Fibroblast of lung (primary cell): Measurements from ENCODE around the gene LCP1. TPM values are rescaled to one million over a fixed set of nuclear protein-coding genes. Genes with fewer than 3 reads are reported as not detected.

Experiments
- DNase-seq, 2 donors: peaks; one replicate each; pipeline versions ENCODE4 v3.0.0 to v3.0.0-alpha.2; 2010; ENCODE audit warnings: low read depth in 2 of 2
- H2AFZ ChIP-seq: 2 replicates; pipeline ENCODE4 v1.5.1; 2012; ENCODE audit warnings: low read length, control low read depth, inconsistent platforms
- H3K27ac ChIP-seq: 2 replicates; pipeline ENCODE4 v1.5.1; 2011; ENCODE audit warnings: low read length, control low read depth; ENCODE audit not compliant: insufficient read depth
- H3K27me3 ChIP-seq: 2 replicates; pipeline ENCODE4 v1.5.1; 2011; ENCODE audit warnings: mild to moderate bottlenecking, low read length; ENCODE audit not compliant: control insufficient read depth, insufficient read depth
- H3K36me3 ChIP-seq: 2 replicates; pipeline ENCODE4 v1.5.1; 2011; ENCODE audit warnings: low read length; ENCODE audit not compliant: control insufficient read depth, insufficient read depth
- H3K4me1 ChIP-seq: 2 replicates; pipeline ENCODE4 v1.5.1; 2011; ENCODE audit warnings: low read length; ENCODE audit not compliant: control insufficient read depth, insufficient read depth; ENCODE audit errors: extremely low read depth
- H3K4me2 ChIP-seq: 2 replicates; pipeline ENCODE4 v1.5.1; 2011; ENCODE audit warnings: low read length, control low read depth; ENCODE audit not compliant: insufficient read depth; ENCODE audit errors: extremely low read depth
- H3K4me3 ChIP-seq, 4 experiments: fragments of 200-600 bp in 1 of 4; sonication (generic) in 1 of 4; replicated peaks in 1 of 4; 2 replicates each; pipeline ENCODE4 v1.5.1; 2011 to 2016; ENCODE audit warnings: low read length in 4 of 4, low read depth in 3 of 4, mild to moderate bottlenecking in 3 of 4, control low read depth in 2 of 4, inconsistent platforms in 1 of 4, mixed read lengths in 1 of 4; ENCODE audit not compliant: insufficient read depth in 1 of 4; ENCODE audit errors: control extremely low read depth in 1 of 4
- H3K79me2 ChIP-seq: 2 replicates; pipeline ENCODE4 v1.5.1; 2012; ENCODE audit warnings: mild to moderate bottlenecking, low read length, inconsistent platforms; ENCODE audit not compliant: control insufficient read depth, insufficient read depth
- H3K9ac ChIP-seq: 2 replicates; pipeline ENCODE4 v1.5.1; 2011; ENCODE audit warnings: mild to moderate bottlenecking, low read length, control low read depth; ENCODE audit not compliant: insufficient read depth
- H3K9me3 ChIP-seq: 2 replicates; pipeline ENCODE4 v1.5.1; 2012; ENCODE audit warnings: low read depth, low read length; ENCODE audit not compliant: control insufficient read depth, insufficient read depth
- H4K20me1 ChIP-seq: 2 replicates; pipeline ENCODE4 v1.5.1; 2011; ENCODE audit warnings: low read length; ENCODE audit not compliant: control insufficient read depth, insufficient read depth; ENCODE audit errors: extremely low read depth
- EZH2 ChIP-seq: IDR thresholded peaks from 2 replicates; pipeline ENCODE4 v1.5.1; 2012; ENCODE audit warnings: low read length, control low read depth, mild to moderate bottlenecking; ENCODE audit errors: missing control alignments
- polyA plus RNA-seq, 2 donors: library from polyadenylated mRNA; depleted of rRNA in 1 of 2; stranded (reverse) in 1 of 2; unstranded in 1 of 2; fragments of >200 nt; gene quantifications; 2 replicates each; pipeline ENCODE4 v1.2.1, GENCODE V29; 2011 to 2012; ENCODE audit warnings: missing spikeins in 1 of 2
- total RNA-seq: library from RNA; depleted of rRNA; stranded (reverse); fragments of >200 nt; gene quantifications from 2 replicates; pipeline ENCODE4 v1.2.1, GENCODE V29; 2014
- TF ChIP-seq, protein P1 (sequence below), 2 donors: IDR thresholded peaks in 1 of 2; conservative IDR thresholded peaks in 1 of 2; 1 replicate in 1 of 2; 2 replicates in 1 of 2; pipeline ENCODE4 v1.5.1; 2011 to 2012; ENCODE audit warnings: low read length in 2 of 2, control low read depth in 1 of 2, inconsistent platforms in 1 of 2, low read depth in 1 of 2, mild to moderate bottlenecking in 1 of 2

LCP1 gene
- total and polyA plus RNA-seq, 2 donors (not counting 1 experiment from before 2014, with no cell fraction given): under 0.01 to 0.06 TPM

DNA sequence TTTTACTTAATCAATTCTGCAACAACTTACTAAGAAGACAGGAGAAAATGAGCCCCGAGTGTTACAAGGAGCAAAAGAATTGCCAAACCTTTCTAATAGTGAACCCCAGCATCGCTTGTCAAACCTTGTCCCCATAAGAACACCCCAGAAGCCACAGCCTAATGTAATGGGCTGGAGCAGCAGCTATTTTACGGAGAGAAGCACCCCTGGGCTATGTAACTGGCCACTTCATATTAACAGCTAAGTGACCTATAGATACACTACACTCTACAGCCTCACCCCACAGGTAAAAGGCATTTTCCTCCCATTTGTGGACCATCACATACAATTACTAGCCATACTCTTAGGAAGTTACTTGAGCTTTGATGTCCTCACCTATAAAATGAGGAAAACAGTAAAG is 49.9 kb downstream of the LCP1 start:
- Histone ChIP-seq H3K4me1 (no peaks in the 10 kb centered on the region), H3K27me3 (peaks cover 5% of the 10 kb centered on the region), H3K4me2 (no peak overlapping the region), H4K20me1 (no peaks in the 10 kb centered on the region), H3K36me3 (no peaks in the 10 kb centered on the region), H3K4me3 (no peak overlapping the region), H3K9ac (no peak overlapping the region), H2AFZ (no peak overlapping the region), H3K79me2 (no peaks in the 10 kb centered on the region), H3K27ac (no peak overlapping the region), H3K9me3 (no peaks in the 10 kb centered on the region)
- TF ChIP-seq EZH2: no peak
- TF ChIP-seq, protein P1, sequence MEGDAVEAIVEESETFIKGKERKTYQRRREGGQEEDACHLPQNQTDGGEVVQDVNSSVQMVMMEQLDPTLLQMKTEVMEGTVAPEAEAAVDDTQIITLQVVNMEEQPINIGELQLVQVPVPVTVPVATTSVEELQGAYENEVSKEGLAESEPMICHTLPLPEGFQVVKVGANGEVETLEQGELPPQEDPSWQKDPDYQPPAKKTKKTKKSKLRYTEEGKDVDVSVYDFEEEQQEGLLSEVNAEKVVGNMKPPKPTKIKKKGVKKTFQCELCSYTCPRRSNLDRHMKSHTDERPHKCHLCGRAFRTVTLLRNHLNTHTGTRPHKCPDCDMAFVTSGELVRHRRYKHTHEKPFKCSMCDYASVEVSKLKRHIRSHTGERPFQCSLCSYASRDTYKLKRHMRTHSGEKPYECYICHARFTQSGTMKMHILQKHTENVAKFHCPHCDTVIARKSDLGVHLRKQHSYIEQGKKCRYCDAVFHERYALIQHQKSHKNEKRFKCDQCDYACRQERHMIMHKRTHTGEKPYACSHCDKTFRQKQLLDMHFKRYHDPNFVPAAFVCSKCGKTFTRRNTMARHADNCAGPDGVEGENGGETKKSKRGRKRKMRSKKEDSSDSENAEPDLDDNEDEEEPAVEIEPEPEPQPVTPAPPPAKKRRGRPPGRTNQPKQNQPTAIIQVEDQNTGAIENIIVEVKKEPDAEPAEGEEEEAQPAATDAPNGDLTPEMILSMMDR (conservative IDR thresholded peaks at IDR 0.05 in 1 of 2, IDR thresholded peaks at IDR 0.05 in 1 of 2; ENCODE audit: low read depth in 1 of 2, low read length in 2 of 2): no peak
- no peak for DNase-seq

DNA sequence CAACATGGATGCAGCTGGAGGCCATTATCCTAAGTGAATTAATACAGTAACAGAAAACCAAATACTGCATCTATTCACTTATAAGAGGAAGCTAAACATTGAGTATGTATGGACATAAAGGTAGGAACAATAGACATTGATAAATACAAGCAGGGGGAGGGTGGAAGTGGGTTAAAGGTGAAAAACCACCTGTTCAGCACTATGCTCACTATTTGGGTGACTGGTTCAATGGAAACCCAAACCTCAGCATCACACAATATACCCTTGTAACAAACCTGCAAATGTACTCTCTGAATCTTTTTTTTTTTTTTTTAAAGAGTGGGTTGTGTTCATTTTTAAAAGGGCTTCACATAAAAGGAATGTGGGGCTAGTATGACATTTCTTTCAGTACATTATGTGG is 50.3 kb downstream of the LCP1 start:
- Histone ChIP-seq H3K27me3 (peaks cover 5% of the 10 kb centered on the region), H3K4me1 (no peaks in the 10 kb centered on the region), H4K20me1 (no peaks in the 10 kb centered on the region), H3K4me2 (no peak overlapping the region), H3K4me3 (no peak overlapping the region), H2AFZ (no peak overlapping the region), H3K9me3 (no peaks in the 10 kb centered on the region), H3K27ac (no peak overlapping the region), H3K9ac (no peak overlapping the region), H3K79me2 (no peaks in the 10 kb centered on the region), H3K36me3 (no peaks in the 10 kb centered on the region)
- TF ChIP-seq, protein P1 (conservative IDR thresholded peaks at IDR 0.05 in 1 of 2, IDR thresholded peaks at IDR 0.05 in 1 of 2; ENCODE audit: low read depth in 1 of 2, low read length in 2 of 2): no peak
- TF ChIP-seq EZH2: no peak
- no peak for DNase-seq

- H3K9ac ChIP-seq: no peak overlapping the region
- no peaks in the 10 kb centered on the region for H3K9me3 ChIP-seq
- no peak for DNase-seq
- no peaks in the 10 kb centered on the region for H3K4me1 ChIP-seq
- no peak for TF ChIP-seq EZH2
- TF ChIP-seq, protein P1 (conservative IDR thresholded peaks at IDR 0.05 in 1 of 2, IDR thresholded peaks at IDR 0.05 in 1 of 2; ENCODE audit: low read depth in 1 of 2, low read length in 2 of 2): no peak
- peaks cover 5% of the 10 kb centered on the region for H3K27me3 ChIP-seq
- H3K27ac ChIP-seq: no peak overlapping the region
- H3K4me3 ChIP-seq: no peak overlapping the region
- no peaks in the 10 kb centered on the region for H4K20me1 ChIP-seq
- no peaks in the 10 kb centered on the region for H3K36me3 ChIP-seq
- H3K4me2 ChIP-seq: no peak overlapping the region
- no peaks in the 10 kb centered on the region for H3K79me2 ChIP-seq
- H2AFZ ChIP-seq: no peak overlapping the region
Observed at GRCh38 chr13:46129955-46130618, 51.9 kb downstream of the LCP1 start.
